ENCODE data around the gene USE1. TPM values are rescaled to one million over a fixed set of nuclear protein-coding genes. Genes with fewer than 3 reads are reported as not detected.

USE1 gene
- polyA plus RNA-seq, 3 donors, result 27.1 to 35.5 (median 29.1) TPM

GRCh38 chr19:17202249-17202648 lies 12.9 kb upstream of the USE1 start:
- DNase-seq, result no peak

GRCh38 chr19:17202713-17203112 lies 12.4 kb upstream of the USE1 start:
- DNase-seq, result no peak

GRCh38 chr19:17205237-17206140 lies 9.7 kb upstream of the USE1 start:
- DNase-seq, result peak; percentile 38

- no peak for DNase-seq
These were observed 8.2 kb upstream of the USE1 start for GRCh38 chr19:17206736-17207581.

- no peak for DNase-seq
These were observed 5.8 kb upstream of the USE1 start for GRCh38 chr19:17209126-17210036.

DNA sequence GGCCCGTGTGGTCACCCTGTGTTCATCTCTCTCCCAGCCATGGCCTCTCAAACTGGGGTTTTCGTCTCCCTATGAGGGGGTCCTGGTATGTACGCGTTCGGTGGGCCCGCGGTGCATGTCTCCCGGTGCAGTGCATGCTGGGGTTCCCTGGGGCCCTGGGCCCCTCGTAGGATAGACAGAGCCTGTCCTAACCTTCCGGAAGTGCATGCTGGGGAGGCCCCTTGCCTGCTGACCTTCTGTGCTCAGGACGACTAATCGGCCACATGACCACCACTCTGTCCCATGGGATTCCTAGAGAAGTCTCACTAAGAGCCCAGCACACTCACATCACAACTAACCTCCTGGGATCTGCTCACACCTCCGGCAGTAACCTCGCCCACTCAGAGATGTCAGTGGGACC lies 4.9 kb upstream of the USE1 start:
- DNase-seq, result no peak

DNA sequence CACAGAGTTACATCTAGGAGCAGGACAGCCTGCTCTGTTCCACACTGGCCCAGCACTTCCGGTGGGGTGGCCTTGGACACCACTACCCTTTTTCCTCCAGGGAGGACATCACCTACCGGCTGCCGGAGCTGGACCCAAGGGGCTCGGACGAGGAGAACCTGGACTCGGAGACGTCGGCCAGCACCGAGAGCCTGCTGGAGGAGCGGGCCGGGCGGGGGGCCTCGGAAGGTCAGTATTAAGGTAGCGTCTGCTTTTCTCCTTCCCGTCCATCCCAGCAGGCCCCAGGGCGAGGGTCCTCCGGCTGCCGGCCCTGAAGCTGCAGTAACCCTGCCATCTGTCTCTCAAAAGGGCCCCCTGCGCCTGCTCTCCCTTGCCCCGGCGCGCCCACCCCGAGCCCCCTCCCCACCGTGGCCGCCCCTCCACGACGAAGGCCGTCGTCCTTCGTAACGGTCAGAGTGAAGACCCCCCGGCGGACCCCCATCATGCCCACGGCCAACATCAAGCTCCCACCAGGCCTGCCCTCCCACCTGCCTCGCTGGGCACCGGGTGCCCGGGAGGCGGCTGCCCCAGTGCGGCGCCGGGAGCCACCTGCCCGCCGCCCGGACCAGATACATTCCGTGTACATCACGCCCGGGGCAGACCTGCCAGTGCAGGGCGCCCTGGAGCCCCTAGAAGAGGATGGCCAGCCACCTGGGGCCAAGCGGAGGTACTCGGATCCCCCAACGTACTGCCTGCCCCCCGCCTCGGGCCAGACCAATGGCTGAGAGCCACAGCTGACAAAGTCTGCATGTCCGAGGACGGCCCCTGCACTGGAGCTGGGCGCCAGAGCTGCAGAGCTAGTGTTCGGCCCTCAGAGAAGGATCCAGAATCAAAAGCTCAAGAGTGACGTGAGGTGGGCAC lies 3.4 kb upstream of the USE1 start:
- DNase-seq, result no peak

GRCh38 chr19:17213334-17213733 lies 1.8 kb upstream of the USE1 start:
- no peak for DNase-seq

GRCh38 chr19:17214508-17215126 lies 540 bp upstream of the USE1 start:
- DNase-seq, result no peak

DNA sequence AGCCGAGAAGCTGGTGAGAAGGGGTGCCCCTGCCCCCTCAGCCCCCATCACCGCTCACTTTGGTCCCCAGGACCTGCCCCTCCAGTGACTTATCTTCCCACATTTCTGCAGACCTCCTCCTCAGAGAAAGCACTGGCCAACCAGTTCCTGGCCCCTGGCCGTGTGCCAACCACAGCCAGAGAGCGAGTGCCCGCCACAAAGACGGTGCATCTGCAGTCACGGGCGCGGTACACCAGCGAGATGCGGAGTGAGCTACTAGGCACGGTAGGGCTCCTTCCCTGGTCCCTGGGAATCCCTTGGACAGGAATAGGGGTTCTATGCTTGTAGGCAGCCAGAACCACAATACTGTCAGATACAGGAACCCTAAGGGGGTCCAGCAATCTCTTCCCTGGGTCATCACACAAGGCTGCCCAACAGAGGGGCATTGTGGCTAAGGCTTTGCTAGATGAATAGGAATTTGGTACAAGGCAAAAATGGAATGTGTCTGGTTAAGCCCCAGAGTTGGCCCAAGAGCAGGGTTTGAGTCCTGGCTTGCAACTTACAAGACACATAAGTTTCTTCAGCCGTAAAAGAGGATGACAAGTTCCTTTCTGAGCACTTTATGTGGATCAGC lies 1.0 kb downstream of the USE1 start:
- DNase-seq, result no peak

- DNase-seq, result no peak
These were observed 4.1 kb downstream of the USE1 start for GRCh38 chr19:17219286-17219685.

- no peak for DNase-seq
These were observed 5.1 kb downstream of the USE1 start for GRCh38 chr19:17220207-17220758.

- no peak for DNase-seq
These were observed 9.9 kb downstream of the USE1 start for GRCh38 chr19:17225053-17225452.

- DNase-seq, result peak; percentile 98
These were observed 11.1 kb downstream of the USE1 start, which contains the start of gene OCEL1 for GRCh38 chr19:17226002-17226933. Gene OCEL1, plus strand, starts transcription at chr19:17226226. Its CDS starts 22 bp downstream, at chr19:17226248.

DNA sequence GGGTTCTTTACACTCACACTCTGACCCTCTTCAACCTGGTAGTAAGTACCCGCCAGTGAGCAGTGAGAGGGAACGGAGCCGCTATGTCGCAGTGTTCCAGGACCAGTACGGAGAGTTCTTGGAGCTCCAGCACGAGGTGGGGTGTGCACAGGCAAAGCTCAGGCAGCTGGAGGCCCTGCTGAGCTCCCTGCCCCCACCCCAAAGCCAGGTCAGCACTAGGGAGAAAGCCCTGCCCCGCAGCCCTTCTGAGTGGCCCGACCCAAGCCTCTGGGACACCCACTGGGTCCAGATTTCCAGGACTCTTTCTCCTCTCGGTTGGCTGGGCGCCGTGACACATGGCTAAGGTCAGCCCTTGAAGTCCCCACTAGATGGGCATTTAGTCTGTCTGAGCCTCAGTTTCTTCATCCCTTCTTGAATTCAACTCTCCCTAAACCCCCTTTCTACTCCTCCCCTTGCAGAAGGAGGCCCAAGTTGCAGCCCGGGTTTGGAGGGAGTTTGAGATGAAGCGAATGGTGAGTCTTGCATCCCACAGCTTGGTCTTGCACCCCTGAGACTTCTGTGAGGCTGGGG lies 12.7 kb downstream of the USE1 start:
- no peak for DNase-seq

GRCh38 chr19:17229890-17230289 lies 14.7 kb downstream of the USE1 start:
- no peak for DNase-seq

GRCh38 chr19:17232258-17232657 lies 17.1 kb downstream of the USE1 start:
- DNase-seq, result no peak

GRCh38 chr19:17234911-17235299 lies 19.7 kb downstream of the USE1 start:
- DNase-seq, result no peak
